ENCODE results near the gene RAB11FIP5. TPM values are rescaled to one million over a fixed set of nuclear protein-coding genes. Genes with fewer than 3 reads are reported as not detected.

The RAB11FIP5 gene
- total RNA-seq, 1 donor from 2014 or later, result 25.4 TPM

GRCh38 chr2:73087311-73087710, 25.4 kb downstream of the RAB11FIP5 start:
- Mint-ChIP-seq H3K27me3 (ENCODE audit: low read depth) (no peaks in the 10 kb centered on the region), H3K9me3 (no peaks in the 10 kb centered on the region), H3K4me1 (peaks cover 32% of the 10 kb centered on the region), H3K27ac (peak overlapping the region; percentile 61), H3K36me3 (peaks cover 3% of the 10 kb centered on the region), H3K4me3 (no peak overlapping the region)
- DNase-seq (ENCODE audit: low spot score in 2 of 2, unreplicated experiment in 2 of 2), result no peak
- TF ChIP-seq, protein P1, sequence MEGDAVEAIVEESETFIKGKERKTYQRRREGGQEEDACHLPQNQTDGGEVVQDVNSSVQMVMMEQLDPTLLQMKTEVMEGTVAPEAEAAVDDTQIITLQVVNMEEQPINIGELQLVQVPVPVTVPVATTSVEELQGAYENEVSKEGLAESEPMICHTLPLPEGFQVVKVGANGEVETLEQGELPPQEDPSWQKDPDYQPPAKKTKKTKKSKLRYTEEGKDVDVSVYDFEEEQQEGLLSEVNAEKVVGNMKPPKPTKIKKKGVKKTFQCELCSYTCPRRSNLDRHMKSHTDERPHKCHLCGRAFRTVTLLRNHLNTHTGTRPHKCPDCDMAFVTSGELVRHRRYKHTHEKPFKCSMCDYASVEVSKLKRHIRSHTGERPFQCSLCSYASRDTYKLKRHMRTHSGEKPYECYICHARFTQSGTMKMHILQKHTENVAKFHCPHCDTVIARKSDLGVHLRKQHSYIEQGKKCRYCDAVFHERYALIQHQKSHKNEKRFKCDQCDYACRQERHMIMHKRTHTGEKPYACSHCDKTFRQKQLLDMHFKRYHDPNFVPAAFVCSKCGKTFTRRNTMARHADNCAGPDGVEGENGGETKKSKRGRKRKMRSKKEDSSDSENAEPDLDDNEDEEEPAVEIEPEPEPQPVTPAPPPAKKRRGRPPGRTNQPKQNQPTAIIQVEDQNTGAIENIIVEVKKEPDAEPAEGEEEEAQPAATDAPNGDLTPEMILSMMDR (IDR thresholded peaks at IDR 0.05; ENCODE audit: unreplicated experiment), result no peak

DNA sequence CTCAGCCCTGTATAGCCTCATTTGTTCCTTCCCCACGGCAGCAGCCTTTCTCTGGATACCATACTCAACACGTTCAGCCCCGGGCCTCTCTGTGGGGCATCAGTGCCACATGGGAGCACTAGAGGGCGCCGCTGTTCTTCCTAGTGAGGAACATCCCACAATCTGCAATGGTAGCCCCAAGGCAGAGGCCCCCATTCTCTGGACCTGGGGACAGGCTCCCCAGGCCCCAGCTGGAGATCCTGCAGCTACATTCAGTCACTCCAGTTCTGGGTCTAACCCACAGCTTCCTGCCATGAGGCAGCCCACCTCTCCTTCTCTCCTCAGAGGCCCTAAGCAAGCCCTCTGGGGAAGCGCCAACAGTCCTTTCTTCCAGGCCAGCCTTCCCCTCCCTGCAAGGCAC, 27.1 kb downstream of the RAB11FIP5 start:
- DNase-seq (ENCODE audit: low spot score in 2 of 2, unreplicated experiment in 2 of 2), result peak; percentile 72 to 88
- TF ChIP-seq, protein P1 (IDR thresholded peaks at IDR 0.05; ENCODE audit: unreplicated experiment), result peak; percentile 77
- H3K27me3 Mint-ChIP-seq (ENCODE audit: low read depth), result no peaks in the 10 kb centered on the region
- H3K27ac Mint-ChIP-seq, result no peak overlapping the region
- peaks cover 30% of the 10 kb centered on the region for H3K4me1 Mint-ChIP-seq
- H3K36me3 Mint-ChIP-seq, result peaks cover 3% of the 10 kb centered on the region
- no peaks in the 10 kb centered on the region for H3K9me3 Mint-ChIP-seq
- no peak overlapping the region for H3K4me3 Mint-ChIP-seq

DNA sequence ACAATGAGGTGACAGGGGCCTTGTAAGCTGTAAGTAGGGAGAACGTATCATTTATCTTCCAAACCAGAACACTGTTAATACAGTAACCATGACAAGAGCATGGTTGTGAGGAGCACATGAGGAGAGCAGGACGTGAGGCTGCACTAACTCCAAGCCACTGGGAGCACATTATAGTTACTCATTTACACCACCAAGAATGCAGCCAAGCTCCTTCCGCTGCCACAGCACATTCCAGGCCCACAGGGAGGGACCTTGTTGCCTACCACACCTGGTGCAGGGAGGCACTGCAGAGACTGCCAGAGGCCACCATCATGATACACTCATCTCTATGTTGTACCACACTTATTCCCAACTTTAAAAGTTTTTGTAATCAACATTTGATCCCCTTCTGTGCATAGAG, 27.8 kb downstream of the RAB11FIP5 start:
- Mint-ChIP-seq H3K27ac (no peak overlapping the region), H3K27me3 (ENCODE audit: low read depth) (no peaks in the 10 kb centered on the region), H3K36me3 (peaks cover 3% of the 10 kb centered on the region), H3K4me3 (no peak overlapping the region), H3K4me1 (peaks cover 27% of the 10 kb centered on the region), H3K9me3 (no peaks in the 10 kb centered on the region)
- TF ChIP-seq, protein P1 (IDR thresholded peaks at IDR 0.05; ENCODE audit: unreplicated experiment), result no peak
- DNase-seq (ENCODE audit: low spot score in 2 of 2, unreplicated experiment in 2 of 2), result no peak

- H3K4me1 Mint-ChIP-seq, result peaks cover 18% of the 10 kb centered on the region
- H3K9me3 Mint-ChIP-seq, result no peaks in the 10 kb centered on the region
- no peak for DNase-seq (ENCODE audit: low spot score in 2 of 2, unreplicated experiment in 2 of 2)
- peaks cover 3% of the 10 kb centered on the region for H3K36me3 Mint-ChIP-seq
- TF ChIP-seq, protein P1 (IDR thresholded peaks at IDR 0.05; ENCODE audit: unreplicated experiment), result no peak
- H3K4me3 Mint-ChIP-seq, result no peak overlapping the region
- H3K27ac Mint-ChIP-seq, result no peak overlapping the region
- H3K27me3 Mint-ChIP-seq (ENCODE audit: low read depth), result no peaks in the 10 kb centered on the region
These were observed 28.6 kb downstream of the RAB11FIP5 start for GRCh38 chr2:73083886-73084800.

DNA sequence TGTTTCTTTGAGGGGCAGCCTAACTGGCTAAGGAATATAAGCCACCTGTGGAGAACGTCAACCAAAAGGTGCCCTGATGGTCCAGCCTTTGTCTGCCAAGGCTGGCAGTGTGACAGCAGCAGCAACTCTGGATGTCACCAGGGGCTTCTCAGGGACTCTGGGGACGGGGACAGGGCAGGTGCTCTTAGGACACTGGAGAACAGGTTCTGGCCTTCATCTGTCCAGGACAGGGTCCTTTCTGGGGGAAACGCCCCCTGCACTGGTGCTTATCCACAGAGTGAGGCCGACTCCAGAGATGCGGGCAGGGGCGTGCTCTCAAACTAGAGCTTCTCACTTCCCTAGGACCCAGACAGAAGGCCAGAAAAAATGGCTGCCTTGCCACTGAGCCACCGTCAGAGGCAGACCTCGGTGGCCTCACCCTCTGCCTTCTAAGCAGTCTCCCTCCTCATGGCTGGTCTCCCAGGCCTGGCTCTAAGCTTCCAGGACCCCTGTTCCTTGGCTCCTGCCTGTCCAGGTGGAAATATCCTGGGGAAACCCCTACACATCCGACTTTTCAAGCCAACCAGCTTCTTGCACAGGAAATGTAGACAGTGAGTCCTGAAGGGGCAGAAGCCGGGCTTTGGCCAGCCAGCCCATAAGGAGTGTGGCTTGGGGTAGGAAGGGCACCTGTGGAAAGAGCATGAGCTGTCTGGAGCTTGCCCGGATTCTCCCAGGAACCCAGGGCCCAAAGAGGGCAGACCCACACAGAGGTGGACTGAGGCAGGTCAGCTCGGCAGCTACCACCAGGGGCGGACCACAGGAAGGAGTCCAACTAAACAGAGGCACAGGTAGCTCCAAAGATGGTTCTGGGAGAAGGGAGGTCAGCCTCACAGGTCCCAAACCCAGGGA, 30.0 kb downstream of the RAB11FIP5 start:
- H3K4me3 Mint-ChIP-seq, result no peak overlapping the region
- H3K36me3 Mint-ChIP-seq, result peaks cover 3% of the 10 kb centered on the region
- no peak overlapping the region for H3K27ac Mint-ChIP-seq
- peaks cover 15% of the 10 kb centered on the region for H3K4me1 Mint-ChIP-seq
- no peaks in the 10 kb centered on the region for H3K9me3 Mint-ChIP-seq
- H3K27me3 Mint-ChIP-seq (ENCODE audit: low read depth), result no peaks in the 10 kb centered on the region
- no peak for DNase-seq (ENCODE audit: low spot score in 2 of 2, unreplicated experiment in 2 of 2)
- TF ChIP-seq, protein P1 (IDR thresholded peaks at IDR 0.05; ENCODE audit: unreplicated experiment), result no peak

Measured in mesothelial cell of epicardium (in vitro differentiated cells).